ENCODE measurements around the gene FAAP24. TPM values are rescaled to one million over a fixed set of nuclear protein-coding genes. Genes with fewer than 3 reads are reported as not detected.
"Not testable (repeated sequence)": the region's sequence is repeated elsewhere in the genome, so short reads cannot be mapped to it uniquely, and the experiment has no call there.

Gene FAAP24
- total RNA-seq, 4 donors from 2014 or later: 2.0 to 3.8 TPM; not detected in 2

- H3K4me1 ChIP-seq: no peaks in the 10 kb centered on the region
- DNase-seq: no peak
- intact Hi-C loops (cut with DNase I; ENCODE audit: low total_unique reads): no loop called here
- no peak overlapping the region for H3K27ac ChIP-seq
- no peak overlapping the region for H3K4me3 ChIP-seq
- no peaks in the 10 kb centered on the region for H3K36me3 ChIP-seq
- no peaks in the 10 kb centered on the region for H3K27me3 ChIP-seq
- TF ChIP-seq CTCF (IDR thresholded peaks at IDR 0.05) (no peak), POLR2A (IDR thresholded peaks at IDR 0.05) (no peak)
- H3K9me3 ChIP-seq: no peaks in the 10 kb centered on the region
These were observed 33.4 kb downstream of the FAAP24 start for GRCh38 chr19:33005440-33005839.

GRCh38 chr19:33008738-33009137, 36.7 kb downstream of the FAAP24 start:
- intact Hi-C loops (cut with DNase I; ENCODE audit: low total_unique reads): no loop called here
- Histone ChIP-seq H3K9me3 (no peaks in the 10 kb centered on the region), H3K4me1 (no peaks in the 10 kb centered on the region), H3K27me3 (no peaks in the 10 kb centered on the region), H3K4me3 (no peak overlapping the region), H3K36me3 (no peaks in the 10 kb centered on the region), H3K27ac (no peak overlapping the region)
- no peak for TF ChIP-seq POLR2A (IDR thresholded peaks at IDR 0.05)
- no peak for TF ChIP-seq CTCF (IDR thresholded peaks at IDR 0.05)
- DNase-seq: no peak

- intact Hi-C loops (cut with DNase I; ENCODE audit: low total_unique reads): not testable (repeated sequence)
These were observed 38.8 kb downstream of the FAAP24 start for GRCh38 chr19:33010891-33011290.

GRCh38 chr19:33022472-33023116, 50.6 kb downstream of the FAAP24 start:
- no peak overlapping the region for H3K27ac ChIP-seq
- intact Hi-C loops (cut with DNase I; ENCODE audit: low total_unique reads): no loop called here
- no peaks in the 10 kb centered on the region for H3K4me1 ChIP-seq
- no peak overlapping the region for H3K4me3 ChIP-seq
- H3K9me3 ChIP-seq: no peaks in the 10 kb centered on the region
- TF ChIP-seq CTCF (IDR thresholded peaks at IDR 0.05) (no peak), POLR2A (IDR thresholded peaks at IDR 0.05) (no peak)
- no peaks in the 10 kb centered on the region for H3K36me3 ChIP-seq
- DNase-seq: no peak
- H3K27me3 ChIP-seq: no peaks in the 10 kb centered on the region

More at GRCh38 chr19:33010891-33011290, 38.8 kb downstream of the FAAP24 start:
- not testable (repeated sequence) for H3K27ac ChIP-seq, H3K4me3 ChIP-seq, H3K27me3 ChIP-seq, H3K36me3 ChIP-seq, H3K9me3 ChIP-seq, DNase-seq, H3K4me1 ChIP-seq

GRCh38 chr19:33024398-33024797, 52.4 kb downstream of the FAAP24 start:
- intact Hi-C loops (cut with DNase I; ENCODE audit: low total_unique reads): no loop called here
- no peaks in the 10 kb centered on the region for H3K9me3 ChIP-seq
- DNase-seq: no peak
- TF ChIP-seq POLR2A (IDR thresholded peaks at IDR 0.05): no peak
- no peak for TF ChIP-seq CTCF (IDR thresholded peaks at IDR 0.05)
- H3K27ac ChIP-seq: no peak overlapping the region
- H3K4me1 ChIP-seq: no peaks in the 10 kb centered on the region
- no peaks in the 10 kb centered on the region for H3K27me3 ChIP-seq
- H3K36me3 ChIP-seq: no peaks in the 10 kb centered on the region
- H3K4me3 ChIP-seq: no peak overlapping the region

GRCh38 chr19:33025468-33026238, 53.6 kb downstream of the FAAP24 start:
- H3K36me3 ChIP-seq; H3K4me1 ChIP-seq; DNase-seq; H3K27ac ChIP-seq; intact Hi-C loops (cut with DNase I; ENCODE audit: low total_unique reads); H3K27me3 ChIP-seq; H3K4me3 ChIP-seq; H3K9me3 ChIP-seq: not testable (repeated sequence)

GRCh38 chr19:33026602-33027001, 54.6 kb downstream of the FAAP24 start:
- intact Hi-C loops (cut with DNase I; ENCODE audit: low total_unique reads): not testable (repeated sequence)

More at GRCh38 chr19:33026602-33027001, 54.6 kb downstream of the FAAP24 start:
- H3K27me3 ChIP-seq, H3K36me3 ChIP-seq, H3K27ac ChIP-seq, H3K4me3 ChIP-seq, H3K9me3 ChIP-seq, H3K4me1 ChIP-seq, DNase-seq: not testable (repeated sequence)
